Panc1 (cell line): ENCODE data around the gene METTL23. TPM values are rescaled to one million over a fixed set of nuclear protein-coding genes. Genes with fewer than 3 reads are reported as not detected.

Experiments
- ATAC-seq: fragments of 200-7000 bp; cut with Tn5 transposase; 2 replicates; pipeline ENCODE4 v1.9.1; 2020; ENCODE audit warnings: mild to moderate bottlenecking, moderate library complexity
- BruUV-seq: library from RNA; stranded (reverse); fragments of 400-500 nt; replicated peaks from 2 replicates; lab custom pipeline; 2021; lab: Mats Ljungman, UMichigan
- CTCF ChIA-PET: fragments of 300-600 bp; sonication (Branson Sonifier 250); formaldehyde crosslinking; loops from one replicate; lab custom pipeline; 2022; ENCODE audit warnings: antibody characterized with exemption; lab: Charles Lee
- POLR2A ChIA-PET: fragments of 300-600 bp; sonication (Branson Sonifier 250); formaldehyde crosslinking; loops from one replicate; lab custom pipeline; 2022; ENCODE audit warnings: antibody characterized with exemption; lab: Charles Lee
- DNase-seq: peaks from one replicate; pipeline ENCODE4 v3.0.0-alpha.2; 2010; ENCODE audit warnings: low read depth, low spot score
- H3K27ac ChIP-seq: 2 replicates; pipeline ENCODE4 v1.5.1; 2011; ENCODE audit warnings: mild to moderate bottlenecking, low read length, inconsistent platforms
- H3K27me3 ChIP-seq: fragments of 200-500 bp; sonication (Bioruptor generic); 2 replicates; pipeline ENCODE4 v1.6.0; 2014; ENCODE audit warnings: low read length, inconsistent platforms; ENCODE audit not compliant: control insufficient read depth, insufficient read depth
- H3K36me3 ChIP-seq: fragments of 200-500 bp; sonication (Bioruptor generic); 2 replicates; pipeline ENCODE4 v1.5.1; 2014; ENCODE audit warnings: inconsistent platforms, mild to moderate bottlenecking, low read length, moderate library complexity; ENCODE audit not compliant: control insufficient read depth, insufficient read depth
- H3K4me1 ChIP-seq: 2 replicates; pipeline ENCODE4 v1.5.1; 2011; ENCODE audit warnings: inconsistent platforms, mild to moderate bottlenecking, low read length, moderate library complexity; ENCODE audit not compliant: control insufficient read depth, insufficient read depth
- H3K4me3 ChIP-seq, 2 experiments: 2 replicates each; pipeline ENCODE4 v1.5.1; 2011 to 2012; ENCODE audit warnings: low read depth in 2 of 2, low read length in 2 of 2, mild to moderate bottlenecking in 2 of 2, inconsistent platforms in 1 of 2, moderate library complexity in 1 of 2
- H3K9me3 ChIP-seq: fragments of 200-500 bp; sonication (Bioruptor generic); 2 replicates; pipeline ENCODE4 v1.5.1; 2014; ENCODE audit warnings: low read depth, mild to moderate bottlenecking, inconsistent platforms, low read length, moderate library complexity; ENCODE audit not compliant: control insufficient read depth, insufficient read depth
- CTCF ChIP-seq: fragments of 450-650 bp; IDR thresholded peaks from 2 replicates; pipeline ENCODE4 v1.5.1; 2017; ENCODE audit warnings: mild to moderate bottlenecking
- POLR2AphosphoS5 ChIP-seq: IDR thresholded peaks from 2 replicates; pipeline ENCODE4 v1.6.1; 2012; ENCODE audit warnings: mild to moderate bottlenecking, low read depth, low read length, moderate library complexity
- SIN3A ChIP-seq: IDR thresholded peaks from 2 replicates; pipeline ENCODE4 v1.6.1; 2012; ENCODE audit warnings: low read depth, mild to moderate bottlenecking, low read length, moderate library complexity, borderline replicate concordance; ENCODE audit not compliant: insufficient read depth
- TCF7L2 ChIP-seq: IDR thresholded peaks from 2 replicates; pipeline ENCODE4 v1.6.1; 2011; ENCODE audit warnings: mild to moderate bottlenecking, low read depth, low read length, inconsistent platforms
- in situ Hi-C: cut with HindIII; loops from 2 replicates; pipeline ENCODE4 v1.10.0; 2016; ENCODE audit warnings: low sequenced_read_pairs, low pct_unique_long_range_greater_than_20kb
- intact Hi-C: fragments of 100-400 bp; cut with micrococcal nuclease; formaldehyde crosslinking; loops from one replicate; pipeline ENCODE4 v1.10.0; 2022; ENCODE audit not compliant: unreplicated experiment
- total RNA-seq: library from RNA; stranded (reverse); gene quantifications from one replicate; pipeline ENCODE4 v1.2.1, GENCODE V29; 2021; ENCODE audit not compliant: unreplicated experiment
- TF ChIP-seq, protein P1 (sequence below), 2 experiments: IDR thresholded peaks; 2 replicates each; pipeline ENCODE4 v1.6.1; 2011 to 2012; ENCODE audit warnings: low read depth in 2 of 2, control low read depth in 1 of 2, low read length in 1 of 2, mild to moderate bottlenecking in 1 of 2, moderate library complexity in 1 of 2; ENCODE audit not compliant: insufficient read depth in 1 of 2

The METTL23 gene
- total RNA-seq, 1 experiment from 2014 or later = 42.8 TPM

- POLR2A ChIA-PET = no interaction called here
- Histone ChIP-seq H3K9me3 (no peaks in the 10 kb centered on the region), H3K27ac (no peak overlapping the region), H3K4me3 (no peak overlapping the region), H3K36me3 (no peaks in the 10 kb centered on the region), H3K4me1 (peaks cover 33% of the 10 kb centered on the region), H3K27me3 (no peaks in the 10 kb centered on the region)
- no peak for DNase-seq
- CTCF ChIA-PET = interaction anchor here (0.6 kb wide), 2 partner anchors 80 to 84 kb away, joined by 5 to 6 read pairs; no protein-coding TSS in a partner anchor
- ATAC-seq = no peak
- BruUV-seq = no TSS peak
- in situ Hi-C loops (no loop called here), intact Hi-C loops (no loop called here)
- TF ChIP-seq, protein P1, sequence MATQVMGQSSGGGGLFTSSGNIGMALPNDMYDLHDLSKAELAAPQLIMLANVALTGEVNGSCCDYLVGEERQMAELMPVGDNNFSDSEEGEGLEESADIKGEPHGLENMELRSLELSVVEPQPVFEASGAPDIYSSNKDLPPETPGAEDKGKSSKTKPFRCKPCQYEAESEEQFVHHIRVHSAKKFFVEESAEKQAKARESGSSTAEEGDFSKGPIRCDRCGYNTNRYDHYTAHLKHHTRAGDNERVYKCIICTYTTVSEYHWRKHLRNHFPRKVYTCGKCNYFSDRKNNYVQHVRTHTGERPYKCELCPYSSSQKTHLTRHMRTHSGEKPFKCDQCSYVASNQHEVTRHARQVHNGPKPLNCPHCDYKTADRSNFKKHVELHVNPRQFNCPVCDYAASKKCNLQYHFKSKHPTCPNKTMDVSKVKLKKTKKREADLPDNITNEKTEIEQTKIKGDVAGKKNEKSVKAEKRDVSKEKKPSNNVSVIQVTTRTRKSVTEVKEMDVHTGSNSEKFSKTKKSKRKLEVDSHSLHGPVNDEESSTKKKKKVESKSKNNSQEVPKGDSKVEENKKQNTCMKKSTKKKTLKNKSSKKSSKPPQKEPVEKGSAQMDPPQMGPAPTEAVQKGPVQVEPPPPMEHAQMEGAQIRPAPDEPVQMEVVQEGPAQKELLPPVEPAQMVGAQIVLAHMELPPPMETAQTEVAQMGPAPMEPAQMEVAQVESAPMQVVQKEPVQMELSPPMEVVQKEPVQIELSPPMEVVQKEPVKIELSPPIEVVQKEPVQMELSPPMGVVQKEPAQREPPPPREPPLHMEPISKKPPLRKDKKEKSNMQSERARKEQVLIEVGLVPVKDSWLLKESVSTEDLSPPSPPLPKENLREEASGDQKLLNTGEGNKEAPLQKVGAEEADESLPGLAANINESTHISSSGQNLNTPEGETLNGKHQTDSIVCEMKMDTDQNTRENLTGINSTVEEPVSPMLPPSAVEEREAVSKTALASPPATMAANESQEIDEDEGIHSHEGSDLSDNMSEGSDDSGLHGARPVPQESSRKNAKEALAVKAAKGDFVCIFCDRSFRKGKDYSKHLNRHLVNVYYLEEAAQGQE (IDR thresholded peaks at IDR 0.05; ENCODE audit: insufficient read depth in 1 of 2, low read depth in 2 of 2, low read length in 1 of 2) = no peak
- TF ChIP-seq CTCF (no peak), POLR2AphosphoS5 (no peak), TCF7L2 (no peak), SIN3A (no peak)
Observed at GRCh38 chr17:76704805-76705204, 21.8 kb upstream of the METTL23 start.

GRCh38 chr17:76706817-76707216 lies 19.8 kb upstream of the METTL23 start:
- Histone ChIP-seq H3K27me3 (no peaks in the 10 kb centered on the region), H3K4me3 (no peak overlapping the region), H3K4me1 (peaks cover 38% of the 10 kb centered on the region), H3K27ac (no peak overlapping the region), H3K36me3 (no peaks in the 10 kb centered on the region), H3K9me3 (no peaks in the 10 kb centered on the region)
- ATAC-seq (no peak), DNase-seq (no peak)
- no TSS peak for BruUV-seq
- ChIA-PET POLR2A (no interaction called here), CTCF (no interaction called here)
- intact Hi-C loops (no loop called here), in situ Hi-C loops (no loop called here)
- TF ChIP-seq POLR2AphosphoS5 (no peak), TCF7L2 (no peak), CTCF (no peak), SIN3A (no peak)
- TF ChIP-seq, protein P1 (IDR thresholded peaks at IDR 0.05; ENCODE audit: insufficient read depth in 1 of 2, low read depth in 2 of 2, low read length in 1 of 2) = no peak
